Measurements from ENCODE around the gene DOCK10. TPM values are rescaled to one million over a fixed set of nuclear protein-coding genes. Genes with fewer than 3 reads are reported as not detected.

DOCK10 gene
- total RNA-seq, 1 donor from 2014 or later, result 172 TPM

GRCh38 chr2:224997802-224998201 is 44.5 kb downstream of the DOCK10 start:
- no peak for ATAC-seq (ENCODE audit: low read depth)
- DNase-seq, result no peak
- H3K4me3 Mint-ChIP-seq, result no peak overlapping the region
- TF ChIP-seq CTCF (IDR thresholded peaks at IDR 0.05), result no peak
- peaks cover 20% of the 10 kb centered on the region for H3K36me3 Mint-ChIP-seq (ENCODE audit: low read depth)
- no peaks in the 10 kb centered on the region for H3K27me3 Mint-ChIP-seq
- H3K9me3 Mint-ChIP-seq, result no peaks in the 10 kb centered on the region
- ChIA-PET POLR2A (interaction anchor here (0.9 kb wide), 1 partner anchor 24 kb away, joined by 3 read pairs; no protein-coding TSS in a partner anchor), CTCF (no interaction called here)
- H3K4me1 Mint-ChIP-seq, result peaks cover 29% of the 10 kb centered on the region
- H3K27ac Mint-ChIP-seq, result no peak overlapping the region
- intact Hi-C loops (cut with micrococcal nuclease), result no loop called here

- no peak for TF ChIP-seq CTCF (IDR thresholded peaks at IDR 0.05)
- no peak overlapping the region for H3K27ac Mint-ChIP-seq
- DNase-seq, result no peak
- intact Hi-C loops (cut with micrococcal nuclease), result no loop called here
- peaks cover 16% of the 10 kb centered on the region for H3K4me1 Mint-ChIP-seq
- CTCF ChIA-PET, result no interaction called here
- no peaks in the 10 kb centered on the region for H3K27me3 Mint-ChIP-seq
- POLR2A ChIA-PET, result no interaction called here
- H3K36me3 Mint-ChIP-seq (ENCODE audit: low read depth), result peaks cover 30% of the 10 kb centered on the region
- H3K4me3 Mint-ChIP-seq, result no peak overlapping the region
- no peak for ATAC-seq (ENCODE audit: low read depth)
- no peaks in the 10 kb centered on the region for H3K9me3 Mint-ChIP-seq
These were observed 46.8 kb downstream of the DOCK10 start for GRCh38 chr2:224995419-224995818.

- TF ChIP-seq CTCF (IDR thresholded peaks at IDR 0.05), result no peak
- DNase-seq, result no peak
- H3K4me3 Mint-ChIP-seq, result no peak overlapping the region
- no peaks in the 10 kb centered on the region for H3K9me3 Mint-ChIP-seq
- no peaks in the 10 kb centered on the region for H3K27me3 Mint-ChIP-seq
- no peak overlapping the region for H3K27ac Mint-ChIP-seq
- intact Hi-C loops (cut with micrococcal nuclease), result no loop called here
- ChIA-PET POLR2A (no interaction called here), CTCF (no interaction called here)
- H3K36me3 Mint-ChIP-seq (ENCODE audit: low read depth), result peaks cover 35% of the 10 kb centered on the region
- ATAC-seq (ENCODE audit: low read depth), result no peak
- peaks cover 16% of the 10 kb centered on the region for H3K4me1 Mint-ChIP-seq
These were observed 47.9 kb downstream of the DOCK10 start for GRCh38 chr2:224994242-224994823.

GRCh38 chr2:224990710-224991109 is 51.6 kb downstream of the DOCK10 start:
- intact Hi-C loops (cut with micrococcal nuclease), result no loop called here
- no peak overlapping the region for H3K4me3 Mint-ChIP-seq

GRCh38 chr2:224987733-224988132 is 54.5 kb downstream of the DOCK10 start:
- POLR2A ChIA-PET, result no interaction called here
- Mint-ChIP-seq H3K36me3 (ENCODE audit: low read depth) (peaks cover 20% of the 10 kb centered on the region), H3K27ac (no peak overlapping the region), H3K9me3 (no peaks in the 10 kb centered on the region), H3K4me1 (peaks cover 39% of the 10 kb centered on the region), H3K27me3 (no peaks in the 10 kb centered on the region), H3K4me3 (no peak overlapping the region)
- TF ChIP-seq CTCF (IDR thresholded peaks at IDR 0.05), result no peak
- CTCF ChIA-PET, result interaction anchor here (0.9 kb wide), 1 partner anchor 15 kb away, joined by 3 read pairs; no protein-coding TSS in a partner anchor
- ATAC-seq (ENCODE audit: low read depth), result no peak
- intact Hi-C loops (cut with micrococcal nuclease), result loop anchor here (2.0 kb wide), 1 partner anchor 19 kb away; no protein-coding TSS in a partner anchor
- no peak for DNase-seq

More at GRCh38 chr2:224990710-224991109, 51.6 kb downstream of the DOCK10 start:
- POLR2A ChIA-PET, result no interaction called here
- Mint-ChIP-seq H3K9me3 (no peaks in the 10 kb centered on the region), H3K27me3 (no peaks in the 10 kb centered on the region), H3K27ac (no peak overlapping the region), H3K4me1 (peaks cover 32% of the 10 kb centered on the region), H3K36me3 (ENCODE audit: low read depth) (peaks cover 37% of the 10 kb centered on the region)
- CTCF ChIA-PET, result interaction anchor here (2.3 kb wide), 1 partner anchor 11 kb away, joined by 12 read pairs; no protein-coding TSS in a partner anchor
- ATAC-seq (ENCODE audit: low read depth), result no peak
- no peak for DNase-seq
- no peak for TF ChIP-seq CTCF (IDR thresholded peaks at IDR 0.05)
